Fibroblast of lung (primary cell): Measurements from ENCODE around the gene RBMS2.

Source experiments
- CTCF ChIP-seq, 2 donors: IDR thresholded peaks in 1 of 2; conservative IDR thresholded peaks in 1 of 2; 1 replicate in 1 of 2; 2 replicates in 1 of 2; pipeline ENCODE4 v1.5.1; 2011 to 2012; ENCODE audit warnings: low read length in 2 of 2, control low read depth in 1 of 2, inconsistent platforms in 1 of 2, low read depth in 1 of 2, mild to moderate bottlenecking in 1 of 2
- EZH2 ChIP-seq: IDR thresholded peaks from 2 replicates; pipeline ENCODE4 v1.5.1; 2012; ENCODE audit warnings: low read length, control low read depth, mild to moderate bottlenecking; ENCODE audit errors: missing control alignments

GRCh38 chr12:56571121-56571520, 49.5 kb downstream of the RBMS2 start:
- TF ChIP-seq CTCF (conservative IDR thresholded peaks at IDR 0.05 in 1 of 2, IDR thresholded peaks at IDR 0.05 in 1 of 2; ENCODE audit: low read depth in 1 of 2, low read length in 2 of 2) (no peak), EZH2 (no peak)
